DMS 273 (cell line): ENCODE measurements around the gene CAPN1.
"Not testable (repeated sequence)": the region's sequence is repeated elsewhere in the genome, so short reads cannot be mapped to it uniquely, and the experiment has no call there.

Experiments used
- DNase-seq: peaks from one replicate; lab custom pipeline; 2025; ENCODE audit not compliant: unreplicated experiment; lab: John Stamatoyannopoulos, UW

CAPN1 gene

GRCh38 chr11:65181569-65182257, at the start of gene CAPN1:
TSS of gene CAPN1 (plus strand) at chr11:65181928. CDS start at chr11:65182702, 774 bp downstream.
- DNase-seq = peak; percentile 71

GRCh38 chr11:65132238-65132987, 49.3 kb upstream of the CAPN1 start:
- DNase-seq = no peak

- DNase-seq = no peak
Observed at GRCh38 chr11:65132988-65133700, 48.6 kb upstream of the CAPN1 start.

- no peak for DNase-seq
Observed at GRCh38 chr11:65133724-65134123, 48.0 kb upstream of the CAPN1 start.

GRCh38 chr11:65134240-65134951, 47.3 kb upstream of the CAPN1 start, which contains the start of gene SYVN1:
TSS of gene SYVN1 (minus strand) at chr11:65134519. CDS start at chr11:65133601, 918 bp downstream.
- peak; percentile 93 for DNase-seq

- peak; percentile 96 for DNase-seq
Observed at GRCh38 chr11:65134952-65135632, 46.6 kb upstream of the CAPN1 start.

GRCh38 chr11:65135633-65136145, 46.0 kb upstream of the CAPN1 start:
- DNase-seq = no peak

GRCh38 chr11:65136515-65137096, 45.1 kb upstream of the CAPN1 start:
- DNase-seq = no peak

- DNase-seq = no peak
Observed at GRCh38 chr11:65141896-65142494, 39.7 kb upstream of the CAPN1 start.

- DNase-seq = peak; percentile 10
Observed at GRCh38 chr11:65147352-65148075, 34.2 kb upstream of the CAPN1 start.

- no peak for DNase-seq
Observed at GRCh38 chr11:65148657-65149056, 33.1 kb upstream of the CAPN1 start.

- DNase-seq = not testable (repeated sequence)
Observed at GRCh38 chr11:65150131-65150508, 31.6 kb upstream of the CAPN1 start.

GRCh38 chr11:65150509-65151299, 31.0 kb upstream of the CAPN1 start:
- peak; percentile 64 for DNase-seq

- DNase-seq = no peak
Observed at GRCh38 chr11:65151331-65151899, 30.3 kb upstream of the CAPN1 start.

- no peak for DNase-seq
Observed at GRCh38 chr11:65152122-65152521, 29.6 kb upstream of the CAPN1 start.

- no peak for DNase-seq
Observed at GRCh38 chr11:65156256-65156655, 25.5 kb upstream of the CAPN1 start.

- no peak for DNase-seq
Observed at GRCh38 chr11:65156926-65157325, 24.8 kb upstream of the CAPN1 start.

GRCh38 chr11:65157336-65157735, 24.4 kb upstream of the CAPN1 start:
- DNase-seq = no peak
